Measurements from ENCODE around the gene TTLL8. TPM values are rescaled to one million over a fixed set of nuclear protein-coding genes. Genes with fewer than 3 reads are reported as not detected.

The TTLL8 gene
- total RNA-seq, 2 experiments from 2014 or later: 0.06 to 0.72 TPM

GRCh38 chr22:49999063-49999945, 58.8 kb downstream of the TTLL8 start:
- no peaks in the 10 kb centered on the region for H3K79me2 ChIP-seq (ENCODE audit: insufficient read depth, low read depth, low read length)
- POLR2A ChIA-PET: no interaction called here
- no peak overlapping the region for H3K4me2 ChIP-seq (ENCODE audit: low read length)
- no peaks in the 10 kb centered on the region for H3K36me3 ChIP-seq (ENCODE audit: insufficient read depth, low read length)
- CTCF ChIA-PET (ENCODE audit: unreplicated experiment): no interaction called here
- no peaks in the 10 kb centered on the region for H3K9me3 ChIP-seq (ENCODE audit: low read length)
- no TSS peak for BruUV-seq (replicated peaks)
- no peak overlapping the region for H2AFZ ChIP-seq (ENCODE audit: low read length)
- no peak for TF ChIP-seq CTCF (conservative IDR thresholded peaks at IDR 0.05; ENCODE audit: low read length)
- TF ChIP-seq EZH2phosphoT487 (IDR thresholded peaks at IDR 0.05; ENCODE audit: borderline replicate concordance, low read depth, low read length): no peak
- intact Hi-C loops (cut with micrococcal nuclease; ENCODE audit: unreplicated experiment): no loop called here
- H3K4me3 ChIP-seq (ENCODE audit: low read depth, low read length, poor library complexity, severe bottlenecking): no peak overlapping the region
- DNase-seq (ENCODE audit: low spot score): no peak
- no peaks in the 10 kb centered on the region for H3K9me2 ChIP-seq (ENCODE audit: insufficient read depth, low read length)
- no peak overlapping the region for H3K27ac ChIP-seq (ENCODE audit: low read depth, low read length, poor library complexity, severe bottlenecking)
- no peaks in the 10 kb centered on the region for H4K20me1 ChIP-seq (ENCODE audit: insufficient read depth, low read length)
- H3K4me1 ChIP-seq (ENCODE audit: insufficient read depth, low read length, poor library complexity, severe bottlenecking): peaks cover 10% of the 10 kb centered on the region

- CTCF ChIA-PET (ENCODE audit: unreplicated experiment): no interaction called here
- H3K4me1 ChIP-seq (ENCODE audit: insufficient read depth, low read length, poor library complexity, severe bottlenecking): peaks cover 10% of the 10 kb centered on the region
- no peak for TF ChIP-seq CTCF (conservative IDR thresholded peaks at IDR 0.05; ENCODE audit: low read length)
- no peak for TF ChIP-seq EZH2phosphoT487 (IDR thresholded peaks at IDR 0.05; ENCODE audit: borderline replicate concordance, low read depth, low read length)
These were observed 59.4 kb downstream of the TTLL8 start for GRCh38 chr22:49998718-49999062.

More at GRCh38 chr22:49998718-49999062, 59.4 kb downstream of the TTLL8 start:
- Histone ChIP-seq H3K4me2 (ENCODE audit: low read length) (no peak overlapping the region), H4K20me1 (ENCODE audit: insufficient read depth, low read length) (no peaks in the 10 kb centered on the region), H3K36me3 (ENCODE audit: insufficient read depth, low read length) (no peaks in the 10 kb centered on the region), H3K9me3 (ENCODE audit: low read length) (no peaks in the 10 kb centered on the region), H3K79me2 (ENCODE audit: insufficient read depth, low read depth, low read length) (no peaks in the 10 kb centered on the region), H3K9me2 (ENCODE audit: insufficient read depth, low read length) (no peaks in the 10 kb centered on the region), H2AFZ (ENCODE audit: low read length) (no peak overlapping the region), H3K4me3 (ENCODE audit: low read depth, low read length, poor library complexity, severe bottlenecking) (no peak overlapping the region), H3K27ac (ENCODE audit: low read depth, low read length, poor library complexity, severe bottlenecking) (no peak overlapping the region)
- POLR2A ChIA-PET: no interaction called here
- no peak for DNase-seq (ENCODE audit: low spot score)
- intact Hi-C loops (cut with micrococcal nuclease; ENCODE audit: unreplicated experiment): no loop called here
- BruUV-seq (replicated peaks): no TSS peak
